H1 (cell line): ENCODE measurements around the gene MACF1. TPM values are rescaled to one million over a fixed set of nuclear protein-coding genes. Genes with fewer than 3 reads are reported as not detected.

ENCODE experiments used
- ATF2 ChIP-seq: IDR thresholded peaks from 2 replicates; pipeline ENCODE4 v1.6.1; 2012; ENCODE audit warnings: low read length, inconsistent platforms
- CREB1 ChIP-seq: IDR thresholded peaks from 2 replicates; pipeline ENCODE4 v1.6.1; 2012; ENCODE audit warnings: inconsistent platforms
- JUND ChIP-seq: IDR thresholded peaks from 2 replicates; pipeline ENCODE4 v1.6.1; 2011; ENCODE audit warnings: mild to moderate bottlenecking, improper control_type of control experiment, low read length
- KDM4A ChIP-seq: IDR thresholded peaks from one replicate; pipeline ENCODE4 v1.7.1; 2012; ENCODE audit warnings: low read depth, mild to moderate bottlenecking, moderate library complexity, low read length, inconsistent platforms; ENCODE audit not compliant: severe bottlenecking
- RAD21 ChIP-seq, 2 experiments: IDR thresholded peaks in 1 of 2; conservative IDR thresholded peaks in 1 of 2; 2 replicates each; pipeline ENCODE4 v1.6.1; 2011; ENCODE audit warnings: low read depth in 2 of 2, low read length in 2 of 2, improper control_type of control experiment in 1 of 2, inconsistent platforms in 1 of 2, mild to moderate bottlenecking in 1 of 2, moderate library complexity in 1 of 2
- RFX5 ChIP-seq: IDR thresholded peaks from 2 replicates; pipeline ENCODE4 v1.6.1; 2011; ENCODE audit warnings: low read depth, low read length, improper control_type of control experiment, borderline replicate concordance
- RXRA ChIP-seq: IDR thresholded peaks from 2 replicates; pipeline ENCODE4 v1.6.1; 2011; ENCODE audit warnings: low read depth, mild to moderate bottlenecking, low read length, moderate library complexity; ENCODE audit not compliant: insufficient read depth
- TAF1 ChIP-seq: IDR thresholded peaks from 2 replicates; pipeline ENCODE4 v1.6.1; 2011; ENCODE audit warnings: mild to moderate bottlenecking, low read depth, low read length
- USF2 ChIP-seq: IDR thresholded peaks from 2 replicates; pipeline ENCODE4 v1.6.1; 2011; ENCODE audit warnings: low read length, improper control_type of control experiment
- polyA plus RNA-seq, 7 experiments: library from polyadenylated mRNA; depleted of rRNA in 3 of 7; stranded (reverse) in 5 of 7; unstranded in 2 of 7; fragments of >200 nt in 5 of 7; fragments of 200-250 nt in 2 of 7; gene quantifications; 1 replicate in 5 of 7; 2 replicates in 1 of 7; 4 replicates in 1 of 7; pipeline versions ENCODE4 v1.2.1 to v1.2.3, GENCODE V29; 2011 to 2013; ENCODE audit warnings: missing spikeins in 2 of 7, mixed read lengths in 2 of 7
- total RNA-seq: library from RNA; stranded (reverse); fragmentation: NEBNext Ultra II Directional; extraction: Animal tissue kit (Norgen Biotek cat#: 25700); gene quantifications from 2 replicates; pipeline ENCODE4 v1.2.1, GENCODE V29; 2021

The MACF1 gene
- total and polyA plus RNA-seq, 2 of the 8 experiments (the other 6 are each of a cell fraction or from before 2014, with no cell fraction given), result 59.8 to 285 TPM

GRCh38 chr1:39396671-39397070 lies 192.2 kb downstream of the MACF1 start (continued):
- TF ChIP-seq ATF2 (no peak), TAF1 (no peak), KDM4A (no peak), RFX5 (no peak), CREB1 (no peak), RXRA (no peak), JUND (no peak), USF2 (no peak), RAD21 (IDR thresholded peaks at IDR 0.05 in 1 of 2, conservative IDR thresholded peaks at IDR 0.05 in 1 of 2; ENCODE audit: low read depth in 2 of 2, low read length in 2 of 2) (no peak)
